OCI-LY1 (cell line): ENCODE data around the gene CADM4.

Experiments used
- CTCF ChIP-seq: fragments of 200-600 bp; sonication (generic), shearing (Covaris generic); IDR thresholded peaks from 2 replicates; pipeline ENCODE4 v1.5.1; 2017; ENCODE audit warnings: mild to moderate bottlenecking, antibody characterized with exemption, low read length, moderate library complexity, mixed read lengths
- EZH2 ChIP-seq: fragments of 200-600 bp; sonication (generic), shearing (Covaris generic); IDR thresholded peaks from 2 replicates; pipeline ENCODE4 v1.8.0; 2017; ENCODE audit warnings: borderline replicate concordance, mixed run types, mild to moderate bottlenecking, antibody characterized with exemption, low read length, moderate library complexity, mixed read lengths

GRCh38 chr19:43658001-43658400, 18.4 kb upstream of the CADM4 start:
- TF ChIP-seq EZH2 (no peak), CTCF (no peak)
